PC-3 (cell line): ENCODE measurements around the gene CRYL1.

ENCODE experiments used
- CTCF ChIP-seq: fragments of 300-600 bp; sonication (generic); conservative IDR thresholded peaks from 2 replicates; pipeline ENCODE4 v1.5.1; 2017; ENCODE audit warnings: antibody characterized with exemption, low read depth, mild to moderate bottlenecking, low read length
- EZH2 ChIP-seq: fragments of 300-600 bp; sonication (generic); IDR thresholded peaks from one replicate; pipeline ENCODE4 v1.6.1; 2017; ENCODE audit warnings: antibody characterized with exemption, mild to moderate bottlenecking, low read length; ENCODE audit not compliant: unreplicated experiment
- EZH2phosphoT487 ChIP-seq: fragments of 300-600 bp; sonication (generic); IDR thresholded peaks from 2 replicates; pipeline ENCODE4 v1.6.1; 2018; ENCODE audit warnings: mild to moderate bottlenecking, antibody characterized with exemption, low read length, borderline replicate concordance

- TF ChIP-seq EZH2 (no peak), CTCF (no peak), EZH2phosphoT487 (no peak)
Measured at GRCh38 chr13:20390526-20391175, 135.0 kb downstream of the CRYL1 start.
